Measurements from ENCODE around the gene PIK3R3. TPM values are rescaled to one million over a fixed set of nuclear protein-coding genes. Genes with fewer than 3 reads are reported as not detected.

Gene PIK3R3
- total and polyA plus RNA-seq, 9 of the 15 experiments (the other 6 are each of a cell fraction or from before 2014, with no cell fraction given) = 1.4 to 7.7 (median 4.6) TPM

DNA sequence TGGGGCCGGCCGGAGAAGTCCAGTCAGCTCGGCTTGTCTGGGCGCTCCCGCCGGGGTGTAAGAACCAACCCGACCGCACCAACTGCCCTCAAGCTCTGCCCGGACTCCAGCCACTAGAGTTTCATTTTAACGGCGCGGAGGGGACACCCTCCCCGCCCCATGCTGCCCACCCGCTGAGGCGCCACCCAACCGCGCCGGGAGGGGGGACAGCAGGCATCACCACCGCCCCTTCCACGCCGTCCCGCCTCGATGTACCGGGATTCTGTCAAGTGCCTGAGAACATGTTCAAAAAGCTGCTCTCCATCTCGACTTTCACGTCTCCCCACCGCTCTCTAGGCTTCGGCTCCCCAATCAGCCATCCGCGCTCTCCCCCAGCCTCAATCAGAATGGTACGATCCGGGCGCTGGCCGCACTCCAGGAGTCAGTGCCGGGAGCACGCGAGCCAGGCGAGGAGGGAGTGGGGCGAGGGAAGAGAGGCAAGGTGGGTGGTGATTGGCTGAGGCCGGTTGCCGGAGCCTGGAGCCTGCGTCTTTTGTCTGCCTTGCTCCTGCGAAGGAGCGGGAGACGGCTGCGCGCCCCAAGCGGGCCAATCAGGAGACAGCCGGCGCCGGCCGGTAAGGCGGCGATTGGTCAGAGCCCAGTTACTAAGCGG, at the start of gene PIK3R3 (continued):
- TF ChIP-seq RBM14 (IDR thresholded peaks at IDR 0.05; ENCODE audit: borderline replicate concordance, insufficient read depth, low read depth, low read length) = 0 out of 2 replicates have a peak, but pooled peaks have one; percentile 64
- TF ChIP-seq, protein P1, sequence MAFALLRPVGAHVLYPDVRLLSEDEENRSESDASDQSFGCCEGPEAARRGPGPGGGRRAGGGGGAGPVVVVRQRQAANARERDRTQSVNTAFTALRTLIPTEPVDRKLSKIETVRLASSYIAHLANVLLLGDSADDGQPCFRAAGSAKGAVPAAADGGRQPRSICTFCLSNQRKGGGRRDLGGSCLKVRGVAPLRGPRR (CRISPR knock-in tag; IDR thresholded peaks at IDR 0.05) = no peak
- TF ChIP-seq MEF2D (tag; conservative IDR thresholded peaks at IDR 0.05; ENCODE audit: low read depth) = peak; percentile 87
- TF ChIP-seq ZBTB7A (IDR thresholded peaks at IDR 0.05; ENCODE audit: borderline replicate concordance, control insufficient read depth, low read depth, low read length) = peak; percentile 55; the same call in 1 of the 2 replicates
- TF ChIP-seq ZNF445 (CRISPR knock-in tag; IDR thresholded peaks at IDR 0.05; ENCODE audit: low read depth) = no peak
- TF ChIP-seq EHMT2 (IDR thresholded peaks at IDR 0.05) = no peak
- TF ChIP-seq BHLHE40 (IDR thresholded peaks at IDR 0.05; ENCODE audit: low read length) = peak; percentile 98
- peak; percentile 93 for TF ChIP-seq ETV1 (tag; conservative IDR thresholded peaks at IDR 0.05; ENCODE audit: low read depth)
- peak; percentile 27 for TF ChIP-seq PHF20 (IDR thresholded peaks at IDR 0.05; ENCODE audit: partially characterized antibody)
- TF ChIP-seq PYGO2 (tag; IDR thresholded peaks at IDR 0.05) = no peak
- peak; percentile 52 for TF ChIP-seq TCF3 (CRISPR knock-in tag; IDR thresholded peaks at IDR 0.05)
- TF ChIP-seq RCOR1 (IDR thresholded peaks at IDR 0.05; ENCODE audit: borderline replicate concordance in 1 of 2, low read depth in 2 of 2, low read length in 2 of 2) = peak; percentile 32 to 73; a peak in 3 of 4 replicates
- 0 out of 2 replicates have a peak, but pooled peaks have one; percentile 67 for TF ChIP-seq ZNF830 (CRISPR knock-in tag; IDR thresholded peaks at IDR 0.05)
- TF ChIP-seq NCOR1 (IDR thresholded peaks at IDR 0.05) = peak; percentile 58; the same call in 1 of the 2 replicates
- TF ChIP-seq, protein P2, sequence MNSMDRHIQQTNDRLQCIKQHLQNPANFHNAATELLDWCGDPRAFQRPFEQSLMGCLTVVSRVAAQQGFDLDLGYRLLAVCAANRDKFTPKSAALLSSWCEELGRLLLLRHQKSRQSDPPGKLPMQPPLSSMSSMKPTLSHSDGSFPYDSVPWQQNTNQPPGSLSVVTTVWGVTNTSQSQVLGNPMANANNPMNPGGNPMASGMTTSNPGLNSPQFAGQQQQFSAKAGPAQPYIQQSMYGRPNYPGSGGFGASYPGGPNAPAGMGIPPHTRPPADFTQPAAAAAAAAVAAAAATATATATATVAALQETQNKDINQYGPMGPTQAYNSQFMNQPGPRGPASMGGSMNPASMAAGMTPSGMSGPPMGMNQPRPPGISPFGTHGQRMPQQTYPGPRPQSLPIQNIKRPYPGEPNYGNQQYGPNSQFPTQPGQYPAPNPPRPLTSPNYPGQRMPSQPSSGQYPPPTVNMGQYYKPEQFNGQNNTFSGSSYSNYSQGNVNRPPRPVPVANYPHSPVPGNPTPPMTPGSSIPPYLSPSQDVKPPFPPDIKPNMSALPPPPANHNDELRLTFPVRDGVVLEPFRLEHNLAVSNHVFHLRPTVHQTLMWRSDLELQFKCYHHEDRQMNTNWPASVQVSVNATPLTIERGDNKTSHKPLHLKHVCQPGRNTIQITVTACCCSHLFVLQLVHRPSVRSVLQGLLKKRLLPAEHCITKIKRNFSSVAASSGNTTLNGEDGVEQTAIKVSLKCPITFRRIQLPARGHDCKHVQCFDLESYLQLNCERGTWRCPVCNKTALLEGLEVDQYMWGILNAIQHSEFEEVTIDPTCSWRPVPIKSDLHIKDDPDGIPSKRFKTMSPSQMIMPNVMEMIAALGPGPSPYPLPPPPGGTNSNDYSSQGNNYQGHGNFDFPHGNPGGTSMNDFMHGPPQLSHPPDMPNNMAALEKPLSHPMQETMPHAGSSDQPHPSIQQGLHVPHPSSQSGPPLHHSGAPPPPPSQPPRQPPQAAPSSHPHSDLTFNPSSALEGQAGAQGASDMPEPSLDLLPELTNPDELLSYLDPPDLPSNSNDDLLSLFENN (IDR thresholded peaks at IDR 0.05; ENCODE audit: low read depth in 2 of 2, low read length in 2 of 2) = peak in 1 of 2 experiments; percentile 26; a peak in 1 of 4 replicates
- peak; percentile 89; the same call in 1 of the 2 replicates for TF ChIP-seq DNMT1 (IDR thresholded peaks at IDR 0.05)
- peak; percentile 93 to 94 for TF ChIP-seq NRF1 (conservative IDR thresholded peaks at IDR 0.05 in 1 of 2, IDR thresholded peaks at IDR 0.05 in 1 of 2)
- peak; percentile 96; the same call in 1 of the 2 replicates for TF ChIP-seq NR3C1 (CRISPR knock-in tag; IDR thresholded peaks at IDR 0.05)
- no peak for TF ChIP-seq TAF15 (IDR thresholded peaks at IDR 0.05; ENCODE audit: low read depth, low read length)
- TF ChIP-seq, protein P3, sequence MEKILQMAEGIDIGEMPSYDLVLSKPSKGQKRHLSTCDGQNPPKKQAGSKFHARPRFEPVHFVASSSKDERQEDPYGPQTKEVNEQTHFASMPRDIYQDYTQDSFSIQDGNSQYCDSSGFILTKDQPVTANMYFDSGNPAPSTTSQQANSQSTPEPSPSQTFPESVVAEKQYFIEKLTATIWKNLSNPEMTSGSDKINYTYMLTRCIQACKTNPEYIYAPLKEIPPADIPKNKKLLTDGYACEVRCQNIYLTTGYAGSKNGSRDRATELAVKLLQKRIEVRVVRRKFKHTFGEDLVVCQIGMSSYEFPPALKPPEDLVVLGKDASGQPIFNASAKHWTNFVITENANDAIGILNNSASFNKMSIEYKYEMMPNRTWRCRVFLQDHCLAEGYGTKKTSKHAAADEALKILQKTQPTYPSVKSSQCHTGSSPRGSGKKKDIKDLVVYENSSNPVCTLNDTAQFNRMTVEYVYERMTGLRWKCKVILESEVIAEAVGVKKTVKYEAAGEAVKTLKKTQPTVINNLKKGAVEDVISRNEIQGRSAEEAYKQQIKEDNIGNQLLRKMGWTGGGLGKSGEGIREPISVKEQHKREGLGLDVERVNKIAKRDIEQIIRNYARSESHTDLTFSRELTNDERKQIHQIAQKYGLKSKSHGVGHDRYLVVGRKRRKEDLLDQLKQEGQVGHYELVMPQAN (IDR thresholded peaks at IDR 0.05; ENCODE audit: borderline replicate concordance) = peak; percentile 41; the same call in 1 of the 2 replicates
- TF ChIP-seq, protein P4, sequence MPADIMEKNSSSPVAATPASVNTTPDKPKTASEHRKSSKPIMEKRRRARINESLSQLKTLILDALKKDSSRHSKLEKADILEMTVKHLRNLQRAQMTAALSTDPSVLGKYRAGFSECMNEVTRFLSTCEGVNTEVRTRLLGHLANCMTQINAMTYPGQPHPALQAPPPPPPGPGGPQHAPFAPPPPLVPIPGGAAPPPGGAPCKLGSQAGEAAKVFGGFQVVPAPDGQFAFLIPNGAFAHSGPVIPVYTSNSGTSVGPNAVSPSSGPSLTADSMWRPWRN (IDR thresholded peaks at IDR 0.05; ENCODE audit: low read depth) = peak; percentile 89
- peak; percentile 98 for TF ChIP-seq NBN (IDR thresholded peaks at IDR 0.05; ENCODE audit: low read depth)

All from K562 (cell line).